Activated T-helper 1 cell treated with Interleukin-2 at 50 U/mL for 16 hours (primary cell): ENCODE measurements around the gene SRPK2.

Source experiments
- DNase-seq: peaks from one replicate; pipeline ENCODE4 v3.0.0-alpha.2; 2020; ENCODE audit warnings: low read depth

SRPK2 gene

GRCh38 chr7:105189859-105190492, 198.7 kb downstream of the SRPK2 start:
- no peak for DNase-seq

- no peak for DNase-seq
These were observed 200.5 kb downstream of the SRPK2 start for GRCh38 chr7:105188201-105188600.

GRCh38 chr7:105187302-105188169, 201.2 kb downstream of the SRPK2 start:
- no peak for DNase-seq

- no peak for DNase-seq
These were observed 203.3 kb downstream of the SRPK2 start for GRCh38 chr7:105185290-105186010.

GRCh38 chr7:105180002-105180401, 208.7 kb downstream of the SRPK2 start:
- no peak for DNase-seq

- no peak for DNase-seq
These were observed 209.7 kb downstream of the SRPK2 start for GRCh38 chr7:105178928-105179541.

GRCh38 chr7:105178177-105178576, 210.5 kb downstream of the SRPK2 start:
- no peak for DNase-seq

GRCh38 chr7:105177026-105177425, 211.7 kb downstream of the SRPK2 start:
- DNase-seq: no peak

GRCh38 chr7:105173586-105173985, 215.1 kb downstream of the SRPK2 start:
- DNase-seq: no peak

- no peak for DNase-seq
These were observed 224.0 kb downstream of the SRPK2 start for GRCh38 chr7:105164751-105165150.

- no peak for DNase-seq
These were observed 225.0 kb downstream of the SRPK2 start for GRCh38 chr7:105163718-105164117.

GRCh38 chr7:105161366-105161765, 227.4 kb downstream of the SRPK2 start:
- no peak for DNase-seq

- no peak for DNase-seq
These were observed 231.4 kb downstream of the SRPK2 start for GRCh38 chr7:105157278-105157677.

- DNase-seq: no peak
These were observed 232.0 kb downstream of the SRPK2 start for GRCh38 chr7:105156731-105157130.

- no peak for DNase-seq
These were observed 234.6 kb downstream of the SRPK2 start for GRCh38 chr7:105154084-105154483.

GRCh38 chr7:105153531-105153930, 235.2 kb downstream of the SRPK2 start:
- no peak for DNase-seq

- no peak for DNase-seq
These were observed 237.6 kb downstream of the SRPK2 start for GRCh38 chr7:105151152-105151551.

- no peak for DNase-seq
These were observed 238.9 kb downstream of the SRPK2 start for GRCh38 chr7:105149827-105150226.

GRCh38 chr7:105141068-105141467, 247.7 kb downstream of the SRPK2 start:
- DNase-seq: no peak

- no peak for DNase-seq
These were observed 249.3 kb downstream of the SRPK2 start for GRCh38 chr7:105139381-105139780.

GRCh38 chr7:105137898-105138297, 250.8 kb downstream of the SRPK2 start:
- DNase-seq: no peak

- DNase-seq: no peak
These were observed 252.5 kb downstream of the SRPK2 start for GRCh38 chr7:105136221-105136620.
